OCI-LY1 (cell line): Measurements from ENCODE around the gene DAZAP2.

ENCODE experiments used
- CTCF ChIP-seq: fragments of 200-600 bp; sonication (generic), shearing (Covaris generic); IDR thresholded peaks from 2 replicates; pipeline ENCODE4 v1.5.1; 2017; ENCODE audit warnings: mild to moderate bottlenecking, antibody characterized with exemption, low read length, moderate library complexity, mixed read lengths
- EZH2 ChIP-seq: fragments of 200-600 bp; sonication (generic), shearing (Covaris generic); IDR thresholded peaks from 2 replicates; pipeline ENCODE4 v1.8.0; 2017; ENCODE audit warnings: borderline replicate concordance, mixed run types, mild to moderate bottlenecking, antibody characterized with exemption, low read length, moderate library complexity, mixed read lengths

GRCh38 chr12:51238037-51238509 lies 553 bp upstream of the DAZAP2 start:
- no peak for TF ChIP-seq CTCF
- TF ChIP-seq EZH2, result no peak
